HEK293 (cell line): ENCODE results near the gene P2RX4.

Experiments used
- CTCF ChIA-PET: fragments of 350-600 bp; formaldehyde crosslinking; extraction: SDS; loops from one replicate; lab custom pipeline; 2021; ENCODE audit warnings: antibody characterized with exemption; lab: Yijun Ruan, JAX
- POLR2A ChIA-PET: fragments of 300-600 bp; formaldehyde crosslinking; extraction: SDS; loops from one replicate; lab custom pipeline; 2020; ENCODE audit warnings: antibody characterized with exemption, inconsistent platforms; lab: Yijun Ruan, JAX
- H3K27ac ChIP-seq: fragments of 200-500 bp; sonication (Bioruptor generic); 2 replicates; pipeline ENCODE4 v1.5.1; 2014; ENCODE audit warnings: low read depth, low read length, control low read depth, inconsistent platforms; ENCODE audit errors: extremely low read depth
- H3K36me3 ChIP-seq, 2 experiments: fragments of 200-500 bp in 1 of 2; sonication (Bioruptor generic) in 1 of 2; 1 replicate in 1 of 2; 2 replicates in 1 of 2; pipeline ENCODE4 v1.5.1; 2014 to 2017; ENCODE audit warnings: inconsistent platforms in 2 of 2, low read length in 2 of 2; ENCODE audit not compliant: control insufficient read depth in 2 of 2, insufficient read depth in 1 of 2
- H3K4me1 ChIP-seq: fragments of 200-500 bp; sonication (Bioruptor generic); 2 replicates; pipeline ENCODE4 v1.5.1; 2014; ENCODE audit warnings: mild to moderate bottlenecking, low read length, inconsistent platforms; ENCODE audit not compliant: control insufficient read depth, insufficient read depth
- H3K4me3 ChIP-seq: 2 replicates; pipeline ENCODE4 v1.5.1; 2011; ENCODE audit warnings: low read depth, mild to moderate bottlenecking, control low read depth, low read length, moderate library complexity
- H3K9me3 ChIP-seq: fragments of 200-500 bp; sonication (Bioruptor generic); 2 replicates; pipeline ENCODE4 v1.5.1; 2014; ENCODE audit warnings: low read depth, low read length, inconsistent platforms; ENCODE audit not compliant: control insufficient read depth, insufficient read depth
- OSR2 ChIP-seq: fragments of 450-650 bp; formaldehyde crosslinking; IDR thresholded peaks from 2 replicates; pipeline ENCODE4 v1.5.1; 2016; ENCODE audit warnings: missing biosample characterization, missing genetic modification characterization
- RBAK ChIP-seq: fragments of 450-650 bp; formaldehyde crosslinking; IDR thresholded peaks from 2 replicates; pipeline ENCODE4 v1.5.1; 2016; ENCODE audit warnings: missing biosample characterization, missing genetic modification characterization
- SP7 ChIP-seq: fragments of 450-650 bp; formaldehyde crosslinking; IDR thresholded peaks from 2 replicates; pipeline ENCODE4 v1.5.1; 2016; ENCODE audit warnings: missing biosample characterization, missing genetic modification characterization
- ZBTB17 ChIP-seq: fragments of 450-650 bp; formaldehyde crosslinking; IDR thresholded peaks from 2 replicates; pipeline ENCODE4 v1.5.1; 2016; ENCODE audit warnings: missing biosample characterization, missing genetic modification characterization
- ZFP41 ChIP-seq: fragments of 450-650 bp; formaldehyde crosslinking; IDR thresholded peaks from 2 replicates; pipeline ENCODE4 v1.5.1; 2016; ENCODE audit warnings: missing biosample characterization, missing genetic modification characterization, borderline replicate concordance
- ZNF121 ChIP-seq: fragments of 450-650 bp; formaldehyde crosslinking; IDR thresholded peaks from 2 replicates; pipeline ENCODE4 v1.5.1; 2016; ENCODE audit warnings: missing biosample characterization, missing genetic modification characterization
- ZNF23 ChIP-seq: fragments of 450-650 bp; formaldehyde crosslinking; IDR thresholded peaks from 2 replicates; pipeline ENCODE4 v1.5.1; 2016; ENCODE audit warnings: missing biosample characterization, missing genetic modification characterization, borderline replicate concordance
- ZNF266 ChIP-seq: fragments of 450-650 bp; formaldehyde crosslinking; IDR thresholded peaks from 2 replicates; pipeline ENCODE4 v1.5.1; 2016; ENCODE audit warnings: missing biosample characterization, missing genetic modification characterization, low read depth
- ZNF311 ChIP-seq: fragments of 450-650 bp; formaldehyde crosslinking; IDR thresholded peaks from 2 replicates; pipeline ENCODE4 v1.5.1; 2017; ENCODE audit warnings: missing biosample characterization, missing genetic modification characterization, borderline replicate concordance
- ZNF324 ChIP-seq: fragments of 450-650 bp; formaldehyde crosslinking; IDR thresholded peaks from 2 replicates; pipeline ENCODE4 v1.5.1; 2016; ENCODE audit warnings: missing biosample characterization, missing genetic modification characterization
- ZNF561 ChIP-seq: fragments of 450-650 bp; IDR thresholded peaks from 2 replicates; pipeline ENCODE4 v1.5.1; 2018; ENCODE audit warnings: missing biosample characterization, missing genetic modification characterization, borderline replicate concordance
- ZNF571 ChIP-seq: fragments of 450-650 bp; formaldehyde crosslinking; IDR thresholded peaks from 2 replicates; pipeline ENCODE4 v1.5.0; 2017; ENCODE audit warnings: missing biosample characterization, missing genetic modification characterization
- ZNF654 ChIP-seq: fragments of 450-650 bp; formaldehyde crosslinking; IDR thresholded peaks from 2 replicates; pipeline ENCODE4 v1.5.1; 2016; ENCODE audit warnings: low read depth, missing biosample characterization, missing genetic modification characterization
- ZNF776 ChIP-seq: fragments of 450-650 bp; formaldehyde crosslinking; IDR thresholded peaks from 2 replicates; pipeline ENCODE4 v1.5.0; 2017; ENCODE audit warnings: missing biosample characterization, missing genetic modification characterization, borderline replicate concordance
- ZNF830 ChIP-seq: fragments of 450-650 bp; IDR thresholded peaks from 2 replicates; pipeline ENCODE4 v1.5.0; 2018; ENCODE audit warnings: missing biosample characterization, missing genetic modification characterization, low read depth, mild to moderate bottlenecking, moderate library complexity
- TF ChIP-seq, protein P1 (sequence below): fragments of 450-650 bp; formaldehyde crosslinking; IDR thresholded peaks from 2 replicates; pipeline ENCODE4 v1.5.1; 2017; ENCODE audit warnings: missing biosample characterization, missing genetic modification characterization
- TF ChIP-seq, protein P2 (sequence below): fragments of 450-650 bp; IDR thresholded peaks from 2 replicates; pipeline ENCODE4 v1.5.1; 2018; ENCODE audit warnings: missing biosample characterization, mild to moderate bottlenecking, missing genetic modification characterization

Gene P2RX4

DNA sequence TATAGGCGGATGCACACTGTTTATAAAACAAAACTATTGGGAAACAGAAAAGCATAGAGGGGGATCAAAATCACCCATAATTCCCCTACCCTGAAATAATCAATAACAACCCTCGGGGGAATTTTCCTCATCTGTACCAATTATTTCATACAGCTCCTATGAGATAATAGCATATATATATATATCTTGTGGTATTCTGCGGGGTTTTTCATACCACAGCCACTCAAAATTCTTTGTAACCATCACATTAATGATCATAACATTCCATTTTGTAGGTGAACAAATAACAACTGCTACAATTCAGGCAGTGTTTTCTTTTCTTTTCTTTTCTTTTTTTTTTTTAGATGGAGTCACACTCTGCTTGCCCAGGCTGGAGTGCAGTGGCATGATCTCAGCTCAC lies 42.0 kb upstream of the P2RX4 start:
- Histone ChIP-seq H3K27ac (no peak overlapping the region), H3K36me3 (no peaks in the 10 kb centered on the region), H3K4me1 (no peaks in the 10 kb centered on the region), H3K9me3 (no peaks in the 10 kb centered on the region), H3K4me3 (no peak overlapping the region)
- ChIA-PET CTCF (no interaction called here), POLR2A (no interaction called here)
- TF ChIP-seq ZNF121: no peak

DNA sequence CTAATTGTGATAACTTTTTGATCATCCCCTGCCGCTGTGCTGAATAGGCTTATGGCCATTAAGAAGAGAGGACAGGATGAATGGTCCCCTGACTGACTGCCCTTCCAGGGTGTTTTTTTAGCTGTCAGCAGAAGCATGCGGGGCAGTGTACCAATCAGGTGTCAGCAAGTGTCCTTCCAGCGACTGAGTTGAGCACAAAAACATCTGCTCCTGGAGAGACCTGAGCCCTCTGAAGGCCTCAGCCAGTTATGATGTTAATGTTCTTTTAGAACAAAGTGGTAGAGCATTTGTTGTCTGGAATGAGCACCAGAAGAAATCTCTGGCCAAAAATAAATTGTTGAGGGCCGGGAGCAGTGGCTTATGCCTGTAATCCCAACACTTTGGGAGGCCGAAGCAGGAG lies 39.8 kb upstream of the P2RX4 start:
- H3K36me3 ChIP-seq: no peaks in the 10 kb centered on the region
- POLR2A ChIA-PET: no interaction called here

DNA sequence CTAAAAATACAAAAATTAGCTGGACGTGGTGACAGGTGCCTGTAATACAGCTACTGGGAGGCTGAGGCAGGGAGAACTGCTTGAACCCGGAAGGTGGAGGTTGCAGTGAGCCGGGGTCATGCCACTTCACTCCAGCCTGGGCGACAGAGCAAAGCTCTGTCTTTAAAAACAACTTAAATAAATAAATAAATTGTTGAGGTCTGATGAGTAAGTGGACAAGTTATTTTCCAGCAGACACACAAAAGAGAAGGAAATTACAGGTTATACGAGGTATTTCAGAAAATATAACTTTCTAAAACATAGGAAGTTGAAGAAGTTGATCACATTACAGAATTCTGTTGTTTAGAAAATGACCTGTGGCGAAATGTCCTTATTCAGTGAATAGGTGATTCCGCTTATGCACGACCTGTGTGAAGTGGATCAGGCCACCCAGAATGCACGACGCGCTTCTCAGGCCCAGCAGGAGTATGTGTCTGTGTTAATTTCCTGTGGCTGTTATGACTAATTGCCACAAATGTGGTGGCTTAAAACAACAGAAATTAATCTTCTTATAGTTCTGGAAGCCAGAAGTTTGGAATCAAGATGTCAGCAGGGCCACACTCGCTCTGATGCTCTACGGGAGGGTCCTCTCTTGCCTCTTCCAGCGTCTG lies 39.2 kb upstream of the P2RX4 start:
- ChIA-PET POLR2A (no interaction called here), CTCF (interaction anchor here (0.6 kb wide), 1 partner anchor 166 kb away, joined by 5 read pairs; no protein-coding TSS in a partner anchor)
- Histone ChIP-seq H3K36me3 (no peaks in the 10 kb centered on the region), H3K4me3 (no peak overlapping the region), H3K4me1 (no peaks in the 10 kb centered on the region), H3K9me3 (no peaks in the 10 kb centered on the region), H3K27ac (no peak overlapping the region)
- peak; percentile 30; the same call in 1 of the 2 replicates for TF ChIP-seq OSR2 (tag by site-specific recombination)
- TF ChIP-seq, protein P1, sequence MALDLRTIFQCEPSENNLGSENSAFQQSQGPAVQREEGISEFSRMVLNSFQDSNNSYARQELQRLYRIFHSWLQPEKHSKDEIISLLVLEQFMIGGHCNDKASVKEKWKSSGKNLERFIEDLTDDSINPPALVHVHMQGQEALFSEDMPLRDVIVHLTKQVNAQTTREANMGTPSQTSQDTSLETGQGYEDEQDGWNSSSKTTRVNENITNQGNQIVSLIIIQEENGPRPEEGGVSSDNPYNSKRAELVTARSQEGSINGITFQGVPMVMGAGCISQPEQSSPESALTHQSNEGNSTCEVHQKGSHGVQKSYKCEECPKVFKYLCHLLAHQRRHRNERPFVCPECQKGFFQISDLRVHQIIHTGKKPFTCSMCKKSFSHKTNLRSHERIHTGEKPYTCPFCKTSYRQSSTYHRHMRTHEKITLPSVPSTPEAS (tag by site-specific recombination): no peak

More for the DNA sequence above, 39.8 kb upstream of the P2RX4 start:
- TF ChIP-seq RBAK (tag by site-specific recombination): no peak
- no peak for TF ChIP-seq ZFP41 (tag by site-specific recombination)
- TF ChIP-seq ZNF571: no peak
- TF ChIP-seq ZBTB17 (tag by site-specific recombination): no peak
- TF ChIP-seq ZNF311 (tag by site-specific recombination): no peak
- no peak for TF ChIP-seq ZNF654 (tag by site-specific recombination)
- Histone ChIP-seq H3K9me3 (no peaks in the 10 kb centered on the region), H3K4me3 (no peak overlapping the region), H3K4me1 (no peaks in the 10 kb centered on the region), H3K27ac (no peak overlapping the region)
- CTCF ChIA-PET: interaction anchor here (0.6 kb wide), 1 partner anchor 165 kb away, joined by 5 read pairs; no protein-coding TSS in a partner anchor

DNA sequence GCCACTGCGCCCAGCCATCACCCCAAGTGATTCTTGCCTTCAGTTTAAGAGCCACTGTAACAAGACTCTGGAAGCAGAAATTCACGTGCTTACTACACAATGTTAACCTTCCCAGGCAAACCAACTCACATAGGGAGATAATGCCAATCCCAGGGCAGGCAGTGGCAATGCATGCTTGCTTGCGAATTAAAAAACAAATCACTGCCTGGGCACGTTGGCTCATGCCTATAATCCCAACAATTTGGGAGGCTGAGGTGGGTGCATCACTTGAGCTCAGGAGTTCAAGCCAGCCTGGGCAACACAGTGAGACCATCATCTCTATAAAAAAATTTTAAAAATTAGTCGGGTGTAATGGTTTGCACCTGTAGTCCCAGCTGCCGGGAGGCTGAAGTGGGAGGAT lies 37.8 kb upstream of the P2RX4 start:
- no peak overlapping the region for H3K4me3 ChIP-seq
- ChIA-PET CTCF (no interaction called here), POLR2A (no interaction called here)
- no peaks in the 10 kb centered on the region for H3K36me3 ChIP-seq
- H3K4me1 ChIP-seq: no peaks in the 10 kb centered on the region
- no peaks in the 10 kb centered on the region for H3K9me3 ChIP-seq
- H3K27ac ChIP-seq: no peak overlapping the region
- no peak for TF ChIP-seq ZNF561 (tag by site-specific recombination)

DNA sequence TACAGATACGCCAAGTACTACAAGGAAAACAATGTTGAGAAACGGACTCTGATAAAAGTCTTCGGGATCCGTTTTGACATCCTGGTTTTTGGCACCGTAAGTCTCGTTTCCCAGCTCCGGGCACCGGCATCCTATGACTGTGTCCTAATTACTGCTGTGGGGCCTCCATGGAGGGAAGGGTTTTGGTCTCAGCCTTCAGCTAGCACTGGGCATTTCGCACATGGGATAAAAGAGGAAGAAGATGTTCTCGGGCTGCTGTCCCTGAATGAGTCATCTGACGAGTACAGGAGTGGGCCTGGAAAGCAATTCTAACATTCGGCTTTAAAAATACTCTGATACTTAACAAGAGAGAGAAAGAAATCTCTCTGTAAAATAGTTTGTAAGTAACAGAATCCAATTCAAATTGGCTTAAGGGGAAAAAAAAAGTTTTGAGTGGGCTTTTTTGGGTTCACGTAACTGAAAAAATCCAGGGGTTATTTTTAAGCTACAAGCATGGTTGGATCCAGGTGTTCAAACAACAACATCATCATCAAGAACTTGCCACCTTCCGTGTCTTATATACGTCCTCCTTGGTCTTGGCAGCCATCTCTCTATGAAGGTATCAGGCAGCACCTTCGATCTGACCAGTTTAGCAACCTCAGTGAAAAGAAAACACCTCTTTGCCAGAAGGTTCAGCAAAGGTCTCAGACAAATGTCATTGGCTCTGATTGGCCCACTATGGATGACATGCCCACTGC lies 34.4 kb upstream of the P2RX4 start:
- CTCF ChIA-PET: interaction anchor here (0.6 kb wide), 2 partner anchors 542 to 807 kb away, joined by 3 read pairs; no protein-coding TSS in a partner anchor
- no peaks in the 10 kb centered on the region for H3K9me3 ChIP-seq
- TF ChIP-seq, protein P2, sequence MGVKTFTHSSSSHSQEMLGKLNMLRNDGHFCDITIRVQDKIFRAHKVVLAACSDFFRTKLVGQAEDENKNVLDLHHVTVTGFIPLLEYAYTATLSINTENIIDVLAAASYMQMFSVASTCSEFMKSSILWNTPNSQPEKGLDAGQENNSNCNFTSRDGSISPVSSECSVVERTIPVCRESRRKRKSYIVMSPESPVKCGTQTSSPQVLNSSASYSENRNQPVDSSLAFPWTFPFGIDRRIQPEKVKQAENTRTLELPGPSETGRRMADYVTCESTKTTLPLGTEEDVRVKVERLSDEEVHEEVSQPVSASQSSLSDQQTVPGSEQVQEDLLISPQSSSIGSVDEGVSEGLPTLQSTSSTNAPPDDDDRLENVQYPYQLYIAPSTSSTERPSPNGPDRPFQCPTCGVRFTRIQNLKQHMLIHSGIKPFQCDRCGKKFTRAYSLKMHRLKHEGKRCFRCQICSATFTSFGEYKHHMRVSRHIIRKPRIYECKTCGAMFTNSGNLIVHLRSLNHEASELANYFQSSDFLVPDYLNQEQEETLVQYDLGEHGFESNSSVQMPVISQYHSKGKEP (tag by site-specific recombination): no peak
- TF ChIP-seq SP7 (tag by site-specific recombination) (no peak), ZNF23 (tag by site-specific recombination) (no peak), ZNF266 (no peak), ZNF776 (tag by site-specific recombination) (no peak), ZNF830 (no peak), ZNF324 (tag by site-specific recombination) (no peak)
- H3K4me1 ChIP-seq: no peaks in the 10 kb centered on the region
- no peak overlapping the region for H3K4me3 ChIP-seq
- H3K27ac ChIP-seq: no peak overlapping the region
- POLR2A ChIA-PET: no interaction called here
- H3K36me3 ChIP-seq: no peaks in the 10 kb centered on the region
